ENCODE measurements around the gene DHRS2.
"Not testable (repeated sequence)": the region's sequence is repeated elsewhere in the genome, so short reads cannot be mapped to it uniquely, and the experiment has no call there.

Gene DHRS2

DNA sequence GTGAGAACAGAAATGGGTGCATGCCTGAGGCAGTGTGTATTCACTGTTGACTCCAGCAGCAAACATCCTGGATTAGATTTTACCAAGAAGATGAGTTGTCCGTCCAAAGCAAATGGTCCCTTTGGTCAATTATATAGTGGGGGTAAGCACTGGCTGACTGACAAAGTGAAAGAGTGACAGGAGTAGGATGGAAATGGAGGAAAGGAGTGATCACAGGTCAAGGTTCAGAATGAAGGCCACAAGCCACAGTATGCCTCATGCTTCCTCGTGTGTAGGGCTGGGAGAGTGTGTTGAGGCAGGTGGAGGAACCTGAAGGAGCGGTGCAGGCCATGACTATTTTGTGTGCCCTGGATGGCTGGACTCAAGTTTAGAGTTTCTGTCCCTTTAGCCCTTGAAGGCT, 14.3 kb downstream of the DHRS2 start:
- no peak for DNase-seq

DNA sequence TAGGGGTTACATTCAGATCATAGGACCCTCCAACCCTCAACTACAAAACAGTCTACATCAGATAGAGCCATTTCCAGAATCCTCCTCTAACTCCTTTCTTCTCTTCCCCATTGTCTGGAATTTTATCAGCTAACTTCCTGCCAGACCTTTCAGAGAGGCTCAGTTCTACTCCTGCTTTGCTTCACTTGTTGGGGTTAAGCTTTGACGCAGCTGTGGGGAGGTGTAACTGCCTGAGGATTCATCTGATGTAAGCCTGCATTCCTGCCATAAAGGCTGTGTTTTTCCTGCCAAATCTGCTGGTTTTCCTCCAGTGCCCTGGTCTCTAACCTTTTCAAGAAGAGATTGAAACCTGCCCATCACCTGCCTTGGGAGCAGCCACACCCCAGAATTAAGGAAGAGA, 16.9 kb downstream of the DHRS2 start:
- no peak for DNase-seq

DNA sequence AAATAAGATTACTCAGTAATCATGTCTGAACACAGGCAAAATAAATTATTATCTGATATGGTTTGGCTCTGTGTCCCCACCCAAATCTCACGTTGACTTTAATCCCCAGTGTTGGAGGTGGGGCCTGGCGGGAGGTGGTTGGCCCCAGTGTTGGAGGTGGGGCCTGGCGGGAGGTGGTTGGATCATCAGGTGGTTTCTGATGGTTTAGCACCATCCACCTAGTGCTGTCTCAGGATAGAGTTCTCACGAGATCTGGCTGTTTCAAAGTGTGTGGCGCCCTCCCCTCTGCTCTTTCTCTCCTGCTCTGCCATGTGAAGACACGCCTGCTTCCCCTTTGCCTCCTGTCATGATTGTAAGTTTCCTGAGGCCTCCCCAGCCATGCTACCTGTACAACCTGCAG, 18.1 kb downstream of the DHRS2 start:
- DNase-seq = no peak

DNA sequence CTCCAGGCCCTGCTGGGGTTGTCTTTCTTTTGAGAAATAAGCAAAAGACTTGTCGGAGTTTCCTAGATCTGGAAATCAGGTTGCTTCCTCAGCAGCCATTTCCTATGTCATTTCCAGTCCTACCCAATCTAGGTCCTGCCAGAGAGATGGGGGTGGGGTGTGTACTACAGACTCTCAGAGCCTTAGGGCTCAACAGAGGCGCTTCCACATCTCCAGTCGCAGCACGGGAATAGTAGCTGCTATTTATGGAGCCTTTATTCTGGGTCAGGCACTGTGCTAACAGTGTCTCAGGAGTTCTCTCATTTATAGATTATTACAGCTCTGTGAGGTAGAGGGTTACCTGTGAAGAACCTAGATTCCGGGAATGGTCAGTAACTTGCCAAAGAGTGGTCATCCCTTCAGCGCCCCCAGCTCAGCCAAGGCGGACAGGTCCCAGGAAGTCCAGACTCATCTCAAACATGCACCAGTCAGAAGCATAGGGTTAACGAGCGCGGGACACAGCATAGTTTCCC, 21.9 kb downstream of the DHRS2 start:
- DNase-seq = no peak

DNA sequence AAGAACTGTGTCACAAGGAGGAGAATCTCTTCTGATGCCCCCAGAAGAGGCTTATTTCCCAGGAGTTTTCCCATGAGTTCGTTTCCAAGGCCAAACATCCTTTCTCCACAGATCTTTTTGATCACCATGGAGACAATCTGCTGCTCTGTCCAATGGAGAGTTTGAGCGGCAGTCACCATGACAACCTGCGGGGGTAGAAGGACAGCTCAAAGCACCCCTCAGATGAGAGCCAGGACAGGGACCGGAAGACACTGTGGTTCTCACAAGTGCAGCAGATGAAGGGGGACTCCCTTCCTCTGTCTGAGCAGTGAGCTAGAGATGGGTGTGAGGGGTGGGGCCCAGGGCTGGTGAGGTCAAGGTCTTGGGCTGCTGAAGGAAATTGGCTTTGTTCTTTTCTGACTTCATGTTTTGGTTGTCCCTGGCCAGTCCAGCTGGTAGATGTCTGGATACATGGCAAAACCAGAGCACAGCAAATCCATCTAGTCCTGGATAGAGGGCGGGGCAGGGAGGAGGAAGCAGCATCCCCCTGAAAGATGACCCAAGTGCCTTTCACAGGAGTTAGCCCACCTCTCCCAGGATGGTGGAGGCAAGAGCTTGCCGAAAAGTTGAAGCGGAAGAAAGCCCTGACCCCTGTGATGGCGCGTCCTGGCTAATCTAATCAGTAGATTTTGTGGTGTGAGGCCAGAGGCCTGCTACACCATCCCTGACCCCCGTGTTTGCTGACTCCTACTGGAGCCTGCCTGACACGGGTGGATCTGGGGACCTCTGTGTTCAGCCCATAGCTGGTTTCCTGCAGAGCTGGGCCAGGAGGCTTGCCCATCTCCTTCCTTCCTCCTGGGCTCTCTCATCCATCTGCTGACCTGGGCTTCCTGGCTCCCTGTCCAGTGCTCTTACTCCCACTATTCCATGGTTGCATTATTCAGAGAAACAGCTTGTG, 24.4 kb downstream of the DHRS2 start:
- no peak for DNase-seq

DNA sequence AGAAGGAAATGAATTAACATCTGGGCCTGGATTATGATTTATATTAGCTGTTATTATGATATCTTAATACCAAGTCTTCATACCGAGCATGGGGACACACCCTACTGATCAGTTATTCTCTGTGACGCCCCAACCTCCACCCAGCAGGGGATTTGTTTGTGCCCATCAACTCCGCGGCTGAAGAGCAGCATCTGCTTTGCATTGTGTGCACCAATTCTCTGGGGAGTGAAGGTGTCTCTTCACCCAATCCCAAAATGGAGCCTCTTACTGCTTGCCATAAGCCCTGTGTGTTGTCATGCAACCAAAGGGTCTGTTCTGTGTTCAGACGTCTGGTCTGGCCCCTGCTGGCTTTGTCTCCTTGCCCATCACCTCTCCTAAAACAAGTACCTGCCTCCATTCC, 25.4 kb downstream of the DHRS2 start:
- no peak for DNase-seq

DNA sequence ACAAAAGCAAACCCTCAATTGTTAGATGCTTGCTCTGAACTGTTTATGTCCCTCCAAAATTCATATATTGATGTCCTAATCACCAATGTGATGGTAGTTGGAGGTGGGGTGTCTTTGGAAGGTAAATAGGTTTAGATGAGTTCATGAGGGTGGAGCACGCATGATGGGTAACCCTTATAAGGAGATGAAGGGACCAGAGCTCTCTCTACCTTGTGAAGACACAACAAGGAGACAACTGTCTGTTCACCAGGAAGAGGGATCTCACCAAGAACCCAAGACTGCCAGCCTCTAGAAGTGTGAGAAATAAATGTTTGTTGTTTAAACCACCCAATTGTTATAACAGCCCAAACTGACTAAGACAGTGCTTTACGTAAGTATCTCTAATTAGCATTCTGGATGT, 27.0 kb downstream of the DHRS2 start:
- no peak for DNase-seq

DNA sequence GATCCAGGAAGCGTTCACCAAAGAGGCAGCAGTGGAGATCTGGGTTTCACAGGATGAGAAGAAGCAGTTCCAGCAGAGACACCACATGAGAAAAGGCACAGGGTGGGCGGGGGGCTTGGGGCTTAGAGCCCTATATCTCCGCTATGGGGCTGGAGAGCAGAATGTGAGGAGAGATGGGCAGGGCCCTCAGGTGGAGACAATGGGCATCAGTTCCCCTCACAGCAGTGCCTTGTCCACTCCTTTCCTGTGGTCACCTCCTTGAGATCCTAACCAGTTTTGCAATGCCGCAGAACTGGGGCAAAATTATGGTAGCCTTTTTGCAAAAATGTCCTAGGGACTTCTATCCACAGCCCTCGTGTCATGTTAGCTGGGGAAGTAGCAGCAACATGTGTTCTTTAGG, 27.5 kb downstream of the DHRS2 start:
- DNase-seq = no peak

DNA sequence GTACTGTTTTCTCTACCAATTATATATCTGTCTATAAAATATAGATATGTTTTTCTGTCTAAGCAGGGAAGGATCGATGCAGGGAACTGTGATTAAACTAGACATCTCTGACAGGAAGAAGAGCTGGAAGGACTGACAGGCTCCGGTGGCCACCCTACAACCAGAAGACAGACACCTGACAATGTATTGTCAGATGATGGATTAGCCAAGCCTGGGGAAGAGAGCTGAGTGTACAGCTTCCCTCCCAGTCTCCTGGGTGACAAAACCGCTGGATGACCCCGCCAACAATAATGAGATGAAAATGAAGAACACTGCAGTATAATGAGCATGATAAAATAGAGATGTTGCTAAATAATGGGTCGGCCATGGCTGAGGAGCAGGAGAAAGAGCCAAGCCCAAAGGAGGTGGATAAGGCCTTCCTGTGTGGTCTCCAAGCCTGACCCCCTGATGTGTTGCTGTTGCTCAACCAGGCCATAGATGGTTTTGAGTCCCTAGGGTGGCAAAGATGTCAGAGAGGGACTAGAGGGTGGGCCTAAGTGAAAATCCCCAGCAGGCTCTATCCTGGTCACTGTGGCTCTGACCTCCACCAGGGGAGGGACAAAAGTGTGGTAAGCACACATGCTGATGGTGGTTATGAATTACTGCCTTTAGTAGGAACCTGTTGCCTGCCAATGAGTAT, 28.2 kb downstream of the DHRS2 start:
- DNase-seq = no peak

DNA sequence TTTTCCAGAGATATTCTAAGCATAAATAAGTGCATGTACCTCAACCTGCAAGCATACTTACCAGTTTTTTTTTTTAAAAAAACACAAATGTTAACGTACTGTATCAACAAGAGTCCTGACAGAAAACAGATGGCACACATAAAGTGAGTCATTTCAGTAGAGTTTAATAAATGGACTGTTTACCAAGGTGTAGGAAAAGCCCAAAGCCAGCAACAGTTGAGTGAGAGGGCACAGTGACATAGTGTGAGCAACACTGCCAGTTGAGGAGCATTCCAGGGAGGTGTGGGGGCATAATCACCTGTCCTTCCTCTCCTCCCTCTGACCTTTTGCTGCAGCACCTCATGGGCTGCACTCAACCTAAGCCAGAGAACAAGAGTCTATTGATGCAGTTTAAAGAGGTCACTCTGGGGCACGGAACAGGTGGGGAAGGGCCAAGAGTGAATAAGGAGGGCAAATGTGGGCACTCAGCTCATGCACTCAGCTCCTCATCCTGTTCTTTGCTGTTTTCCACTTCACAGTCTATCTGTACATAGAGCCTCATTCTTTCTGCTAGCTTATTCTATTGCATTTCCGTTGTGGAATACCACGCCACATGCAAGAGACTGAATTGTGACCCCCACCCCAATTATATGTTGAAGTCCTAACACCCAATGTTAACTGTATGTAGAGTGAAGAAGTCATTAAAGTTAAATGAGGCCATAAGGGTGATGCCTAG, 29.3 kb downstream of the DHRS2 start:
- DNase-seq = peak in 1 of 2 experiments; percentile 2

DNA sequence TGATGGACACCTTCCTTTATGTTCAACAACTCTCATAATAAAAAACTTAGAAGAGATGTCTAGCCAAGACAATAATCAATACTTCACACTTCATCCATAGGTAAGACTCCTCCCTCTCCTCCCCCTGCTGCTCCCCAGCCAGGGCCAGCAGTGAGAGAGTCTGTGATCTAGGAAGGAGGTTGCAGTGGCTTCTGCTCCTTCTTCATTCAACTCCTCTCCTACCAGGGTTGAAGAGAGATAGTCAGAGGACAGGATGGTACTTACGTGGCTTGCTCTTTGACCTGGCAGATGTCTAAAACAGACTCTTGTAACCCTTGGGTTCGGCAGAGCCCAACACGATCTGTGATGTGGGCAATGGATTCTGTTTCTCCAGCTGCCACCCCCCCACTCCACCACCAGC, 31.0 kb downstream of the DHRS2 start:
- DNase-seq = no peak

DNA sequence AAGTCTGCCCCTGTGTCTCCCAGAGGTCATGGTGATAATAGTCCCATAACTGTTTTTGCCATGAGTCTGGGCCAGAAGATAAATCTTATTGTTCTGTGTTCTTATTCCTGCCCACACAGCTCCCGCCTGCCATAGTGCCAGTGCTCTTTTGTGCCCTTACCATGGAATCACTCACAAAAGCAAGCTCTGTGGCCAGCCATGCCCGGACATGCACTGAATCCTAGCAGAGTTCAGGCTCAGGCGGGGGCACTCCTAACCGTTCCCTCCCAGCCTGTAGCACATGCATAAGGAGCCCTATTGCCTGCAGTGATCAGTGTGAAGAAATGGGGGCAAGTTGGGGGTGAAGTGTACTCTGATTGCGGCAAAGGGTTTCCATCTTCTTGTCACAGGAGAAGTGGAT, 33.3 kb downstream of the DHRS2 start:
- no peak for DNase-seq

DNA sequence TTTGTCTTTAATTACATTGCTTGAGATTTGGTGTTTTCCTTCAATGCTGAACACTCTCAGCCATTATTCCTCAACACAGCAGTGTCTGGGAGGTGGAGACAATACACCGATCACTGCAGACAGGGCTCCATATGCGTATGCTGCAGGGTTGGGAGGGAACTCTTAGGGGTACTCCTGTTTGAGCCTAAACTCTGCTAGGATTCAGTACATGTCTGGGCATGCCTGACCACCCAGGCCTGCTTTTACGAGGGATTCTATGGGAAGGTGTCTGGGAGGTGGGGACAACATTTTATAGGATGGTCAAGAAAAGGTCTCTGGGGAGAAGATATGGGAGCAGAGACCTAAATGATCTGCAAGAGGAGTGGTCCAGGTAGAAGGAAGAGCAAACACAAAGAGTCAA, 34.3 kb downstream of the DHRS2 start:
- no peak for DNase-seq

DNA sequence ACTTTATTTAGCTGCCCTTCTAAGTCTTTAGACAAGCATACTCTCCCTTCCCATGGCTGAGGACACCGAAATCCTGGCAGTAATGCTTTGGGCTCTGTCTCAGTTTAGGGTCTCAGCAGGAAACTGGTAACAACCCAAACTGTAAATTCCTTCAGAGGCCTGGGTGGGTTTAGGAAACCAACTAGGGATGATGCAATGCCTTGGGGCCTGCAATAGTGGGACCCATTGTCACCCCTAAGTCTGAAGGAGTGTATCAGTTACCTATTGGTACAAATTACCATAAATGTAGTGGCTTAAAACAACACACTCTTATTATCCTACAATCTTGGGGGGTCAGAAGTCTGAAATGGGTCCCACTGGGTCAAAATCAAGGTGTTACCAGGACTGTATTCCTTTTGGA, 36.0 kb downstream of the DHRS2 start:
- DNase-seq = no peak

DNA sequence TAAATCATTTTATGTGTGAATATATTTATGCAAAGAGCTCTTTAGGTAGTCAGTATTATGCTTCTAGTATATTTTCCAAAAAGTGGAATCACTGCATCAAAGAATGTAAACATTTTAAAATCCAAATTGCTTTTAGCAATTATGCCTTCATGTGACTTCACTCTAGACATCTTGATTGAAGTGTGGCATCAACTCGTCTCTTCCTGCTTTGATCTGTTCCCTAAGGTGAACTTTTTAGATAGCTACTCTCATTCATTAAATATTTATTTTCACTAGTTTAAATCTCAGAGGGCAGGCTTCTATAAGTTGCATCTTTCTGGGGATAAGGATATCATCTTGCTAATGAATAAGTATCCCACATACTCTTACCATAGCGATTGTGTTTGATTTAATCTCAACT, 39.2 kb downstream of the DHRS2 start:
- DNase-seq = no peak

DNA sequence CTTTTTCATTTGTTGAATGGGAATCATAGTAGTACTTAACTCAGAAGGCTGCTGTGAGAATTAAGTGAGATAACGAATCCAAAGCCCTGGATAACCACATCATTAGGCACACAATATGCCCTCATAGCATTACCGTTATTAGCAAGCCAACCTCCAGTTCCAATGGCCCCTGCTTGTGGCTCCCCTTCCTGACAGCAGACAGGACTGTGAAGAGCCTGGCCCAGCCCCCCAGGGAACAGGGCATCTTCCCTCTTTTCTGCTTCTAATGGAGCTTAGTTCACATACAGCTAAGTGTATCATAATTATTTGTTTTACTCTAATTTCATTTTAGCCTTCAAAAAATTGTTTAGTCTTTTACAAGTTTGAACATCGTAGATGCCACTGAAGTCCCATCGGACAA, 39.7 kb downstream of the DHRS2 start:
- no peak for DNase-seq

DNA sequence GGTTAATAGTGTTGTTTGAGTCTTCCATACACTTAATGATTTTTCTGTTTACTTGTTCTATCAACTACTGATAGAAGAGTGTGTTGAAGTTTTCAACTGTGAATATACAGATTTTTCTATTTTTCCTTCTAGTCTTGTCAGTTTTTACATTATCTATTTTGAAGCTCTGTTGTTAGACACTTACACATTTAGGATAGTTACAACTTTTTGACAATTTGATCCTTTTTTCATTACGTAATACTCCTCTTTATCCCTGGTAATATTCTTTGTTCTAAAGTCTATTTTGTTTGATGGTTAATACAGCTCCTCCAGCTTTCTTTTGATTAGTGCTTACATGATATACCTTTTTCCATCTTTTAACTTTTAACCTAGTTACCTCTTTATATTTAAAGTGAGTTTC, 45.2 kb downstream of the DHRS2 start:
- no peak for DNase-seq

DNA sequence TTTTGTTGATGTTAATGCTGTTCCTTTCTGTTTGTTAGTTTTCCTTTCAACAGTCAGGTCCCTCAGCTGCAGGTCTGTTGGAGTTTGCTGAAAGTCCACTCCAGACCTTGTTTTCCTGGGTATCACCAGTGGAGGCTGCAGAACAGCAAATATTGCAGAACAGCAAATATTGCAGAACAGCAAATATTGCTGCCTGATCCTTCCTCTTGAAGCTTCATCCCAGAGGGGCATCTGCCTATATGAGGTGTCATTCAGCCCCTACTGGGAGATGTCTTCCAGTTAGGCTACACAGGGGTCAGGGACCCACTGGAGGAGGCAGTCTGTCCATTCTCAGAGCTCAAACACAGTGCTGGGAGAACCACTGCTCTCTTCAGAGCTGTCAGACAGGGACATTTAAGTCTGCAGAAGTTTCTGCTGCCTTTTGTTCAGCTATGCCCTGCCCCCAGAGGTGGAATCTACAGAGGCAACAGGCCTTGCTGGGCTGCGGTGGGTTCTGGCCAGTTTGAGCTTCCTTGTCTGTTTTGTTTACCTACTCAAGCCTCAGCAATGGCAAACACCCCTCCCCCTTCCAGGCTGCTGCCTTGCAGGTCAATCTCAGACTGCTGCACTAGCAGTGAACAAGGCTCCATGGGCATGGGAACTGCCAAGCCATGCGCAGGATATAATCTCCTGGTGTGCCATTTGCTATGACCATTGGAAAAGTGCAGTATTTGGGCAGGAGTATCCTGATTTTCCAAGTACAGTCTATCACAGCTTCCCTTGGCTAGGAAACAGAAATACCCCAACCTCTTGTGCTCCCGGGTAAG, 53.7 kb downstream of the DHRS2 start:
- not testable (repeated sequence) for DNase-seq

DNA sequence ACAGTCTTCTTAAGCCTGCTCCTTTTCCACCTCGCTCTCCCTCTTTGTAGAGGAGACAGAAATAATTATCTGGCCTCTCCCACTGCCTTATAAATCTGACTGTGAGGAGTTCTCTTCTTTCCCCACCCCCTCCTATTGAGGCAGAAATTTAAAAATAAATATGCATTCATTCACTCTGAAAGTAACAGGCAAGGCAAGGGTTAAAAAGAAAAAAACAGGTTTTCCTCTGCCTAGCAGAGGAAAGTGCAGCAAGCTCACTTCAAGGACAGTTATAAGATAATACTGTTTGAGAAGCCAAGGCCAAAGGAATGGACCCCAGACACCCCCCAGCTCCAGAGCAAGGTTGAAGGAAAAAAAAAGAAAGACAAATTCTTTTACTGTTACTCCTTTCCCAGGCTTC, 56.3 kb downstream of the DHRS2 start:
- no peak for DNase-seq

DNA sequence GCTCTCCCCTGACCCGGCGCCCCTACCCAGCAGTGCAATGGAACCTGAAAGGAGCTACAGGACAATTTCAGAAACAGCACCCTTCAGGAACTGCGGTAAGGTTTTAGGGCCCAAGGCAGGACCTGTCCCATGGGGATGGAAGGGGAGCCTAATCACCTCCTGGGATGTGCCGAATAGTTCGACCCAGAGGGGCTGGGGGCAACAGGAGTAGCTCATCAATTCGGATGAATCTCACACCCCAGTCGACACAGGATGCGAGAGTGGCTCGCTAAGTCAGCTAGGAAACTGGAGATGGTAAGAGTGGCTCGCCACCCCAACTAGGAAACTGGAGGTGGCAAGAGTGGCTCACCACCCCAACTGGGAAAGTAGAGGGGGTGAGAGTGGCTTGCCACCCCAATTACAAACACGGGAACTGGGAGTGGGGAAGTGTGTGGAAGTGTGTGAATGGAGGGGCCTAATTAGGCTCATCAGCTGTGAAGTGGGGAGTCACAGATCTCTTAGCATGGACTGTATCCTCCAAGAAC, 57.1 kb downstream of the DHRS2 start:
- no peak for DNase-seq

DNA sequence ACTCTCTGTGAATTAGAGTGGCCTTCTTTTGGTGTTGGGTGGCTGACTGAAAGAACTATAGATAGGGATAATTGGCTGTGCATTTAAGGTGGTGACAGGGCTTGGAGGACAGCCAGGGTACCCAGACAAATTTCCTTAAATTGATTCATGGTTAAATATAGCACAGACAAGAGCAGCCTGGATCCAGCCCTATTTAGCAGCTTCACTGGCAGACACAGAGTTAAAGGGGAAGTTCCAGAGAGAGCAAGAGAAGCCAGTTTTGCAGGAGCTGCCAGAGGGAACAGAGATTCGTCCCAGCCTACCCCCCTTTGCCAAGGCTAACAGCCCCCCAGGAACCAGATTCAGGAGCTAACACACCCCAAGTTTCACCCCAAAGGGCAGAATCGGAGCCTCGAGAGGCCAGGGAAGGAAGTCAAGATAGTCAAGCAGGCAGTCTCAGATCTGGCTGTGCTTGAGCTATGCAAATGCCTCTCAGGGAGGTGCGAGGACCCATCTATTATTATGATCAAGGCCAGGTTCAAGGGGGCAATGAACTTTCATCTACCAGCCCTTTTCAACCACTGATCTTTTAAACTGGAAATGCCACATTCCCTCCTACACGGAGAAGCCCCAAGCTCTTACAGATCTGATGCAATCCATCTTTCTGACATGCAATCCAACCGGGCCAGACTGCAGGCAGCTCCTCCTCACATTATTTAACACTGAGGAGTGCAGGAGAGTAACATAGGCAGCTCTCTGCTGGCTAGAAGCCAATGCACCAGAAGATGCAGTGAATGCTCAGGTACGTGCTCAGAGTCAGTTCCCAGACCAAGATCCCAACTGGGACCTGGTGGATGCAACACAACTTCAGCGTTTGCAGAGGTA, 58.2 kb downstream of the DHRS2 start:
- no peak for DNase-seq
